NCI-H146 treated with DMSO at 0.1 percent for 48 hours (cell line): ENCODE measurements around the gene CAMTA1.

ENCODE experiments used
- DNase-seq: peaks from one replicate; lab custom pipeline; 2025; ENCODE audit not compliant: unreplicated experiment; lab: John Stamatoyannopoulos, UW

CAMTA1 gene

GRCh38 chr1:7805460-7805859 lies 1020.2 kb downstream of the CAMTA1 start:
- DNase-seq, result no peak

GRCh38 chr1:7808253-7808844 lies 1023.1 kb downstream of the CAMTA1 start:
- DNase-seq, result no peak

GRCh38 chr1:7809742-7810141 lies 1024.5 kb downstream of the CAMTA1 start:
- no peak for DNase-seq

- no peak for DNase-seq
Observed at GRCh38 chr1:7810395-7810794, 1025.1 kb downstream of the CAMTA1 start.

- no peak for DNase-seq
Observed at GRCh38 chr1:7811476-7811875, 1026.2 kb downstream of the CAMTA1 start.

GRCh38 chr1:7813677-7814373 lies 1028.6 kb downstream of the CAMTA1 start:
- no peak for DNase-seq
